ENCODE measurements around the gene AMPD3.

GRCh38 chr11:10438458-10438857 lies 16.6 kb upstream of the AMPD3 start:
- TF ChIP-seq CTCF (IDR thresholded peaks at IDR 0.05) (no peak), POLR2A (IDR thresholded peaks at IDR 0.05) (no peak)

Data from uterus (tissue), 2 donors.